ENCODE results near the gene WRNIP1. TPM values are rescaled to one million over a fixed set of nuclear protein-coding genes. Genes with fewer than 3 reads are reported as not detected.

The WRNIP1 gene
- total RNA-seq, 1 donor from 2014 or later = 31.5 TPM

DNA sequence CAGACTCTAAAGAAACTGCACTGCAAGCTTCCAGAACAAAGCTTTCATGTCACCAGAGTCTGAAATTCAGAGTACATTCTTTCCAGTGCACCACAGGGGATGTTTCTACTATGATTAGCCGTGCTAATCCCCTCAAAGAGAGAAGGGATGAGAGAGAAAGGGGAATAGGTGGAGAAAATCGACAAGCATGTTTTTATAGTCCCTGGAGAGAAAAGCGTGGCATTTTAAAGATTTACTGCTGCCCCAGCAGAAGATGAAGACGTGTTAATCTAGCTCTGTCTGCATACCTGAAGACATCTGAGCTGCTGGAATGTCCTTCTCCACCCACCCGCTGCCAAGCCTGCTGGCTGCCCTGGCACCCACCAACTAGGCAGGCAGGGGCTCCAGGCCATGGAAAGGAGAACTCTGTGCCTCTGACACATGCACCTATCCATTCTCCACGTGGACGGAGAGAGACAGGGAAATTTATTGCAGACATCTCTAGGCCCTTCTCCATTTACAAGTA lies 18.6 kb upstream of the WRNIP1 start:
- H3K27ac Mint-ChIP-seq (ENCODE audit: unreplicated experiment) = no peak overlapping the region
- peak overlapping the region; percentile 2 for H2AFZ ChIP-seq (ENCODE audit: low read depth, low read length)
- H3K27me3 Mint-ChIP-seq (ENCODE audit: low read depth, unreplicated experiment) = peaks cover 2% of the 10 kb centered on the region

DNA sequence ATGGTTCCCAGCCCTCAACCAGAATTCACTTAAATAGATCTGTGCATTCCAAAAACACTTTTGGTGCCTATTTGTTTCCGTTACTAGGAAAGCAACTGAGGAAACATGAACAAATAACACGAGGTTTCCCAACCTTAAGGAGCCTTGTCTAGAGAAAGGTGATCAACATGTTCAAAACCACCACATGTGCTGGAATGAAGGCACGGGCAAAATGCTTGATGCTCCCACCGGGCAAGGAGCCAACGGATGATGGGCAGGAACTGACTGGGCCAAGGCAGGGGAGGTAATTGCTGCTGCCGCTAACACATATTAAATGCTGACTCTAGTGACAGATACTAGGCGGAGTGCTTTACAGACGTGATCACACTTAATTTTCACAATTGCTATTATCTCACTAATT lies 17.0 kb upstream of the WRNIP1 start:
- peaks cover 18% of the 10 kb centered on the region for H3K4me1 Mint-ChIP-seq (ENCODE audit: low read depth, unreplicated experiment)
- no peak for FAIRE-seq
- H3K4me1 ChIP-seq (ENCODE audit: insufficient read depth, low read length) = peaks cover 4% of the 10 kb centered on the region
- no peak for DNase-seq (ENCODE audit: low read depth)
- no peak overlapping the region for H3K4me3 Mint-ChIP-seq (ENCODE audit: unreplicated experiment)
- H3K36me3 Mint-ChIP-seq (ENCODE audit: low read depth, unreplicated experiment) = no peaks in the 10 kb centered on the region
- H3K4me3 ChIP-seq (ENCODE audit: insufficient read depth, low read depth, low read length) = no peak overlapping the region
- no peak overlapping the region for H2AFZ ChIP-seq (ENCODE audit: low read depth, low read length)
- H3K27ac Mint-ChIP-seq (ENCODE audit: unreplicated experiment) = no peak overlapping the region
- H3K36me3 ChIP-seq (ENCODE audit: insufficient read depth, low read length) = no peaks in the 10 kb centered on the region
- H3K27me3 ChIP-seq (ENCODE audit: insufficient read depth, low read length) = peaks cover 6% of the 10 kb centered on the region
- H3K9me3 Mint-ChIP-seq (ENCODE audit: unreplicated experiment) = no peaks in the 10 kb centered on the region
- no peak overlapping the region for H3K27ac ChIP-seq (ENCODE audit: low read depth, low read length)
- H4K20me1 ChIP-seq (ENCODE audit: insufficient read depth, low read length) = no peaks in the 10 kb centered on the region
- TF ChIP-seq, protein P1, sequence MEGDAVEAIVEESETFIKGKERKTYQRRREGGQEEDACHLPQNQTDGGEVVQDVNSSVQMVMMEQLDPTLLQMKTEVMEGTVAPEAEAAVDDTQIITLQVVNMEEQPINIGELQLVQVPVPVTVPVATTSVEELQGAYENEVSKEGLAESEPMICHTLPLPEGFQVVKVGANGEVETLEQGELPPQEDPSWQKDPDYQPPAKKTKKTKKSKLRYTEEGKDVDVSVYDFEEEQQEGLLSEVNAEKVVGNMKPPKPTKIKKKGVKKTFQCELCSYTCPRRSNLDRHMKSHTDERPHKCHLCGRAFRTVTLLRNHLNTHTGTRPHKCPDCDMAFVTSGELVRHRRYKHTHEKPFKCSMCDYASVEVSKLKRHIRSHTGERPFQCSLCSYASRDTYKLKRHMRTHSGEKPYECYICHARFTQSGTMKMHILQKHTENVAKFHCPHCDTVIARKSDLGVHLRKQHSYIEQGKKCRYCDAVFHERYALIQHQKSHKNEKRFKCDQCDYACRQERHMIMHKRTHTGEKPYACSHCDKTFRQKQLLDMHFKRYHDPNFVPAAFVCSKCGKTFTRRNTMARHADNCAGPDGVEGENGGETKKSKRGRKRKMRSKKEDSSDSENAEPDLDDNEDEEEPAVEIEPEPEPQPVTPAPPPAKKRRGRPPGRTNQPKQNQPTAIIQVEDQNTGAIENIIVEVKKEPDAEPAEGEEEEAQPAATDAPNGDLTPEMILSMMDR (IDR thresholded peaks at IDR 0.05; ENCODE audit: insufficient read depth, low read depth, low read length) = no peak
- TF ChIP-seq EZH2 (IDR thresholded peaks at IDR 0.05; ENCODE audit: insufficient read depth, low read length) = no peak
- H3K4me2 ChIP-seq (ENCODE audit: low read length) = no peak overlapping the region
- H3K79me2 ChIP-seq (ENCODE audit: insufficient read depth, low read length) = no peaks in the 10 kb centered on the region
- H3K9me3 ChIP-seq (ENCODE audit: insufficient read depth, low read depth, low read length) = no peaks in the 10 kb centered on the region
- no peak overlapping the region for H3K9ac ChIP-seq (ENCODE audit: low read length)
- peaks cover 2% of the 10 kb centered on the region for H3K27me3 Mint-ChIP-seq (ENCODE audit: low read depth, unreplicated experiment)

More for the DNA sequence above, 18.6 kb upstream of the WRNIP1 start:
- no peak for TF ChIP-seq EZH2 (IDR thresholded peaks at IDR 0.05; ENCODE audit: insufficient read depth, low read length)
- TF ChIP-seq, protein P1 (IDR thresholded peaks at IDR 0.05; ENCODE audit: insufficient read depth, low read depth, low read length) = no peak
- Histone ChIP-seq H3K79me2 (ENCODE audit: insufficient read depth, low read length) (no peaks in the 10 kb centered on the region), H3K4me3 (ENCODE audit: insufficient read depth, low read depth, low read length) (no peak overlapping the region), H3K36me3 (ENCODE audit: insufficient read depth, low read length) (no peaks in the 10 kb centered on the region), H3K9ac (ENCODE audit: low read length) (no peak overlapping the region), H3K27ac (ENCODE audit: low read depth, low read length) (no peak overlapping the region), H3K27me3 (ENCODE audit: insufficient read depth, low read length) (peaks cover 6% of the 10 kb centered on the region), H4K20me1 (ENCODE audit: insufficient read depth, low read length) (no peaks in the 10 kb centered on the region), H3K9me3 (ENCODE audit: insufficient read depth, low read depth, low read length) (no peaks in the 10 kb centered on the region), H3K4me2 (ENCODE audit: low read length) (no peak overlapping the region), H3K4me1 (ENCODE audit: insufficient read depth, low read length) (peaks cover 4% of the 10 kb centered on the region)
- FAIRE-seq (no peak), DNase-seq (ENCODE audit: low read depth) (no peak)
- no peaks in the 10 kb centered on the region for H3K9me3 Mint-ChIP-seq (ENCODE audit: unreplicated experiment)
- H3K4me3 Mint-ChIP-seq (ENCODE audit: unreplicated experiment) = no peak overlapping the region
- H3K36me3 Mint-ChIP-seq (ENCODE audit: low read depth, unreplicated experiment) = no peaks in the 10 kb centered on the region
- H3K4me1 Mint-ChIP-seq (ENCODE audit: low read depth, unreplicated experiment) = peaks cover 28% of the 10 kb centered on the region

DNA sequence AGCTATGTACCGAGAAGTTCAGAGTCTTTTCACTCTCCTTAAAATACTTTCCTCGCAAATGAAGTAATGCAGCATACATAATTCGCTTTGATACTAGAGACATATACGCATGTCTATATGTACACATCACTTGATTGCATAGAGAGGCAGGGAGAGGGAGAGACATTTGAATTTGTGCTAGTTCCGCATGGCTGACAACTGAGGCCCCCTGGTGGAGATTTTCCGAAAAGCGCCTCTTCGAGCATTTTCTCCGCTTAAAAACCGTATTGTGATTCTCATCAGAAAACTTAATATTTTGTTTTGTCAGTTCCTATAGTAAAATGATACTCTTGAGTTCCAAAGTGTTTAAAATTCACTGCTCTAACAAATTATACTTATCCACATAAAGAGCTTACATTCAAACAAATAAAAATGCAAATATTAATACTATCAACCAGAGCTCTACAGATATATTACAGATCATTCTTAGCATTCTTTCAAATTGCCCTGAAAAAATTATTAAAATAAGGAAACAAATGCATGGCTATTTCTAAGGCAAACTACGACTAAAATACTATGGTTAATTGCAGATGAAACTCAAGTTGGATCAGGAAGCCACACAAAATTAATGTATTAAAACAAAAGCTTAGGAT lies 15.1 kb upstream of the WRNIP1 start:
- Mint-ChIP-seq H3K4me1 (ENCODE audit: low read depth, unreplicated experiment) (peaks cover 7% of the 10 kb centered on the region), H3K27me3 (ENCODE audit: low read depth, unreplicated experiment) (peaks cover 2% of the 10 kb centered on the region), H3K27ac (ENCODE audit: unreplicated experiment) (no peak overlapping the region), H3K36me3 (ENCODE audit: low read depth, unreplicated experiment) (no peaks in the 10 kb centered on the region), H3K9me3 (ENCODE audit: unreplicated experiment) (no peaks in the 10 kb centered on the region), H3K4me3 (ENCODE audit: unreplicated experiment) (no peak overlapping the region)
- DNase-seq (ENCODE audit: low read depth) = no peak
- H3K79me2 ChIP-seq (ENCODE audit: insufficient read depth, low read length) = no peaks in the 10 kb centered on the region
- H3K4me3 ChIP-seq (ENCODE audit: insufficient read depth, low read depth, low read length) = no peak overlapping the region
- H3K27ac ChIP-seq (ENCODE audit: low read depth, low read length) = no peak overlapping the region
- no peaks in the 10 kb centered on the region for H4K20me1 ChIP-seq (ENCODE audit: insufficient read depth, low read length)
- no peak for FAIRE-seq
- peaks cover 6% of the 10 kb centered on the region for H3K27me3 ChIP-seq (ENCODE audit: insufficient read depth, low read length)
- H3K4me1 ChIP-seq (ENCODE audit: insufficient read depth, low read length) = peaks cover 4% of the 10 kb centered on the region
- no peak overlapping the region for H2AFZ ChIP-seq (ENCODE audit: low read depth, low read length)
- H3K9me3 ChIP-seq (ENCODE audit: insufficient read depth, low read depth, low read length) = no peaks in the 10 kb centered on the region
- TF ChIP-seq, protein P1 (IDR thresholded peaks at IDR 0.05; ENCODE audit: insufficient read depth, low read depth, low read length) = peak; percentile 93
- no peak for TF ChIP-seq EZH2 (IDR thresholded peaks at IDR 0.05; ENCODE audit: insufficient read depth, low read length)
- H3K36me3 ChIP-seq (ENCODE audit: insufficient read depth, low read length) = no peaks in the 10 kb centered on the region
- peak overlapping the region; percentile 40 for H3K4me2 ChIP-seq (ENCODE audit: low read length)
- no peak overlapping the region for H3K9ac ChIP-seq (ENCODE audit: low read length)

All from astrocyte (in vitro differentiated cells and primary cell).